ENCODE results near the gene TMEM218.
A peak's percentile ranks its signal among the peaks of the same experiment; 100 is the strongest.

The TMEM218 gene

GRCh38 chr11:125111343-125112207 lies at the start of gene TMEM218:
TSS of gene TMEM218 (minus strand) at chr11:125111626. CDS start at chr11:125102241, 9,385 bp downstream.
- Histone ChIP-seq H3K27me3 (replicated peaks; ENCODE audit: control insufficient read depth, insufficient read depth, low read length) (no peaks in the 10 kb centered on the region), H3K4me3 (replicated peaks; ENCODE audit: low read depth, low read length) (peak within 1 kb of the TSS; percentile 77), H3K36me3 (ENCODE audit: control insufficient read depth, insufficient read depth, low read length) (no peaks in the 10 kb centered on the region)
- DNase-seq (ENCODE audit: extremely low read depth, insufficient read length), result peak; percentile 100
- TF ChIP-seq CTCF (IDR thresholded peaks at IDR 0.05; ENCODE audit: insufficient read depth, low read length, poor library complexity, severe bottlenecking), result no peak

GRCh38 chr11:125157953-125158680 lies 46.7 kb upstream of the TMEM218 start:
- no peak for TF ChIP-seq CTCF (IDR thresholded peaks at IDR 0.05; ENCODE audit: insufficient read depth, low read length, poor library complexity, severe bottlenecking)
- no peak overlapping the region for H3K4me3 ChIP-seq (replicated peaks; ENCODE audit: low read depth, low read length)
- H3K27me3 ChIP-seq (replicated peaks; ENCODE audit: control insufficient read depth, insufficient read depth, low read length), result peaks cover 3% of the 10 kb centered on the region
- no peak for DNase-seq (ENCODE audit: extremely low read depth, insufficient read length)
- no peaks in the 10 kb centered on the region for H3K36me3 ChIP-seq (ENCODE audit: control insufficient read depth, insufficient read depth, low read length)

- Histone ChIP-seq H3K36me3 (ENCODE audit: control insufficient read depth, insufficient read depth, low read length) (no peaks in the 10 kb centered on the region), H3K4me3 (replicated peaks; ENCODE audit: low read depth, low read length) (no peak overlapping the region), H3K27me3 (replicated peaks; ENCODE audit: control insufficient read depth, insufficient read depth, low read length) (peaks cover 2% of the 10 kb centered on the region)
- no peak for TF ChIP-seq CTCF (IDR thresholded peaks at IDR 0.05; ENCODE audit: insufficient read depth, low read length, poor library complexity, severe bottlenecking)
- no peak for DNase-seq (ENCODE audit: extremely low read depth, insufficient read length)
These were observed 45.8 kb upstream of the TMEM218 start for GRCh38 chr11:125157118-125157733.

GRCh38 chr11:125156346-125157117 lies 45.1 kb upstream of the TMEM218 start:
- DNase-seq (ENCODE audit: extremely low read depth, insufficient read length), result no peak
- Histone ChIP-seq H3K36me3 (ENCODE audit: control insufficient read depth, insufficient read depth, low read length) (no peaks in the 10 kb centered on the region), H3K27me3 (replicated peaks; ENCODE audit: control insufficient read depth, insufficient read depth, low read length) (peaks cover 2% of the 10 kb centered on the region), H3K4me3 (replicated peaks; ENCODE audit: low read depth, low read length) (no peak overlapping the region)
- TF ChIP-seq CTCF (IDR thresholded peaks at IDR 0.05; ENCODE audit: insufficient read depth, low read length, poor library complexity, severe bottlenecking), result no peak

GRCh38 chr11:125155767-125156166 lies 44.3 kb upstream of the TMEM218 start:
- Histone ChIP-seq H3K27me3 (replicated peaks; ENCODE audit: control insufficient read depth, insufficient read depth, low read length) (peaks cover 2% of the 10 kb centered on the region), H3K36me3 (ENCODE audit: control insufficient read depth, insufficient read depth, low read length) (no peaks in the 10 kb centered on the region), H3K4me3 (replicated peaks; ENCODE audit: low read depth, low read length) (no peak overlapping the region)
- DNase-seq (ENCODE audit: extremely low read depth, insufficient read length), result no peak
- no peak for TF ChIP-seq CTCF (IDR thresholded peaks at IDR 0.05; ENCODE audit: insufficient read depth, low read length, poor library complexity, severe bottlenecking)

All from GM06990 (cell line).